MM.1S (cell line): ENCODE data around the gene SNX6.
"Not testable (repeated sequence)": the region's sequence is repeated elsewhere in the genome, so short reads cannot be mapped to it uniquely, and the experiment has no call there.

Source experiments
- DNase-seq: peaks from one replicate; pipeline ENCODE4 v3.0.0-alpha.2; 2015
- H2AFZ ChIP-seq: fragments of 300-600 bp; sonication (generic); 2 replicates; pipeline ENCODE4 v1.6.0; 2016; ENCODE audit warnings: antibody characterized with exemption, low read length
- H3F3A ChIP-seq: fragments of 300-600 bp; sonication (generic); 2 replicates; pipeline ENCODE4 v1.6.1; 2016; ENCODE audit warnings: mild to moderate bottlenecking, antibody characterized with exemption, low read length, moderate library complexity, mixed read lengths; ENCODE audit not compliant: insufficient read depth
- H3K27ac ChIP-seq: fragments of 300-600 bp; sonication (generic); 2 replicates; pipeline ENCODE4 v1.5.1; 2016; ENCODE audit warnings: mild to moderate bottlenecking, low read length
- H3K27me3 ChIP-seq: fragments of 300-600 bp; sonication (generic); replicated peaks from 2 replicates; pipeline ENCODE4 v1.6.0; 2016; ENCODE audit warnings: low read length; ENCODE audit not compliant: insufficient read depth
- H3K36me3 ChIP-seq: fragments of 300-600 bp; sonication (generic); replicated peaks from 2 replicates; pipeline ENCODE4 v1.6.1; 2016; ENCODE audit warnings: mild to moderate bottlenecking, low read length, mixed read lengths; ENCODE audit not compliant: insufficient read depth
- H3K4me1 ChIP-seq: fragments of 300-600 bp; sonication (generic); 2 replicates; pipeline ENCODE4 v1.6.1; 2016; ENCODE audit warnings: low read length, mixed read lengths
- H3K4me2 ChIP-seq: fragments of 300-600 bp; sonication (generic); 2 replicates; pipeline ENCODE4 v1.6.0; 2016; ENCODE audit warnings: low read depth, low read length
- H3K4me3 ChIP-seq: fragments of 300-600 bp; sonication (generic); 2 replicates; pipeline ENCODE4 v1.5.1; 2016; ENCODE audit warnings: low read length, mixed read lengths
- H3K79me2 ChIP-seq: fragments of 300-600 bp; sonication (generic); 2 replicates; pipeline ENCODE4 v1.6.1; 2016; ENCODE audit warnings: mixed run types, low read length, mixed read lengths
- H3K9ac ChIP-seq: fragments of 300-600 bp; sonication (generic); 2 replicates; pipeline ENCODE4 v1.6.1; 2016; ENCODE audit warnings: low read length, mixed read lengths
- H3K9me2 ChIP-seq: fragments of 300-600 bp; sonication (generic); replicated peaks from 2 replicates; pipeline ENCODE4 v1.6.1; 2016; ENCODE audit warnings: mild to moderate bottlenecking, low read length, mixed read lengths; ENCODE audit not compliant: insufficient read depth
- H3K9me3 ChIP-seq: fragments of 300-600 bp; sonication (generic); replicated peaks from 2 replicates; pipeline ENCODE4 v1.6.1; 2016; ENCODE audit warnings: mild to moderate bottlenecking, low read length, mixed read lengths; ENCODE audit not compliant: insufficient read depth
- H4K20me1 ChIP-seq: fragments of 300-600 bp; sonication (generic); 2 replicates; pipeline ENCODE4 v1.6.1; 2016; ENCODE audit warnings: mild to moderate bottlenecking, low read length, moderate library complexity, mixed read lengths; ENCODE audit not compliant: insufficient read depth
- EZH2 ChIP-seq: fragments of 300-600 bp; sonication (generic); optimal IDR thresholded peaks from 2 replicates; pipeline ENCODE3; 2017; ENCODE audit warnings: low read depth, mild to moderate bottlenecking, antibody characterized with exemption, low read length, mixed read lengths
- EZH2phosphoT487 ChIP-seq: fragments of 300-600 bp; sonication (generic); IDR thresholded peaks from 2 replicates; pipeline ENCODE4 v1.6.1; 2018; ENCODE audit warnings: antibody characterized with exemption, low read length
- TF ChIP-seq, protein P1 (sequence below): fragments of 300-600 bp; sonication (generic); IDR thresholded peaks from 2 replicates; pipeline ENCODE4 v1.5.1; 2016; ENCODE audit warnings: antibody characterized with exemption, low read length, mixed read lengths

Gene SNX6

DNA sequence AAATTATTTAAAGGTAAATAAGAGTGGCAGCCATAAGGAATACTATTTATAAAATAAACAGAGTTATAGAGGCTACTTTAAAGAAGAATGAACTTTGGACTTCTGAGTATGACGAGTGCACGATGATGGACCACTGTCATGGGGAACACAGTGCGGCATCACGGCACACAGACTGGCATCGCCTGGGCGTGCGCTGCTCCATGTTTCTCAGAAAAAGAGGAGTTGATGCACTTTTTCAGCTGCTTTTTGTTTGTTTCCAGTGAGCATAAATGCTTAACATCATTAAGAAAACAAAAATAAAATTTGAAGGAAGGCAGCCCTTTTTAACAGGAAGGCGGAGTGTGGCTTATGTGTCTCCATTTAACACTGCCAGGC lies 67.2 kb downstream of the SNX6 start:
- no peaks in the 10 kb centered on the region for H3K79me2 ChIP-seq
- H2AFZ ChIP-seq, result no peak overlapping the region
- no peak overlapping the region for H3K4me2 ChIP-seq
- H3F3A ChIP-seq, result no peaks in the 10 kb centered on the region
- H3K4me1 ChIP-seq, result no peaks in the 10 kb centered on the region
- no peak for DNase-seq
- H3K9ac ChIP-seq, result no peak overlapping the region
- no peaks in the 10 kb centered on the region for H3K36me3 ChIP-seq
- H4K20me1 ChIP-seq, result no peaks in the 10 kb centered on the region
- no peaks in the 10 kb centered on the region for H3K9me3 ChIP-seq
- TF ChIP-seq, protein P1, sequence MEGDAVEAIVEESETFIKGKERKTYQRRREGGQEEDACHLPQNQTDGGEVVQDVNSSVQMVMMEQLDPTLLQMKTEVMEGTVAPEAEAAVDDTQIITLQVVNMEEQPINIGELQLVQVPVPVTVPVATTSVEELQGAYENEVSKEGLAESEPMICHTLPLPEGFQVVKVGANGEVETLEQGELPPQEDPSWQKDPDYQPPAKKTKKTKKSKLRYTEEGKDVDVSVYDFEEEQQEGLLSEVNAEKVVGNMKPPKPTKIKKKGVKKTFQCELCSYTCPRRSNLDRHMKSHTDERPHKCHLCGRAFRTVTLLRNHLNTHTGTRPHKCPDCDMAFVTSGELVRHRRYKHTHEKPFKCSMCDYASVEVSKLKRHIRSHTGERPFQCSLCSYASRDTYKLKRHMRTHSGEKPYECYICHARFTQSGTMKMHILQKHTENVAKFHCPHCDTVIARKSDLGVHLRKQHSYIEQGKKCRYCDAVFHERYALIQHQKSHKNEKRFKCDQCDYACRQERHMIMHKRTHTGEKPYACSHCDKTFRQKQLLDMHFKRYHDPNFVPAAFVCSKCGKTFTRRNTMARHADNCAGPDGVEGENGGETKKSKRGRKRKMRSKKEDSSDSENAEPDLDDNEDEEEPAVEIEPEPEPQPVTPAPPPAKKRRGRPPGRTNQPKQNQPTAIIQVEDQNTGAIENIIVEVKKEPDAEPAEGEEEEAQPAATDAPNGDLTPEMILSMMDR, result no peak
- no peak for TF ChIP-seq EZH2
- no peak for TF ChIP-seq EZH2phosphoT487
- H3K27me3 ChIP-seq, result no peaks in the 10 kb centered on the region
- no peak overlapping the region for H3K4me3 ChIP-seq
- no peaks in the 10 kb centered on the region for H3K9me2 ChIP-seq
- no peak overlapping the region for H3K27ac ChIP-seq

DNA sequence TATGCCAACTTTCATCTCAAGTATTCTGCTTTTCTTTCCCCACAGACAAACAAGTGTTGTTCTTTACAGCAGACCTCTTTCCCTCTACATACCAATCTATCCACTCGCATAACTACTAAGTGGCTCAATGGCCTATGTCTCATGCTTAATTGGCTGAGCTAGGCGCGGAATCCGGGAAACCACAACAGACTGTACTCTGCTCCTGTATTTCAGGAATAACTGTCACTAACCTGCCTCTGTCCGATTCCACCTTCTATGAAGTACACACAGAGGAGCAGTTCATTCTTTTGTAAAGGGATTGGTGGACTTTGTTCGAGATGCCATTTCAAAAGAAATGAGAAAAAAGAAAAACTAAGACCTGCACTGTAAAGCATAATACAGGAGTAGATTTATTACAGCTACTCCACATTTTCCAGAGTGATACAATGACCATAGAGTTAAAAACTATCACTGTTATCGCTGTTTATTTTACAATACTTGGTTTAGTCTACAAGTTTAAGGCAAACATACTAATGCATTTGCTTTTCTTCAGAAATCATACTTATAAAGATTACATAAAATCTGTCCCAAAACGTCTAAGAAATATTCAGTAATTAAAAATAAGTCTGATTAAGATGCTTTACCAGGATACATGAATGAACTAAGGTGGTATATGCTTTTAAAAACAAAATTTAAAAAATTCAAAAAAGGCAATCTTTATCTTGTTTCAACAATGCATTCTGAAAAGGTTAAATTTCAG lies 67.7 kb downstream of the SNX6 start:
- not testable (repeated sequence) for H3K27ac ChIP-seq, H3K9ac ChIP-seq, DNase-seq

DNA sequence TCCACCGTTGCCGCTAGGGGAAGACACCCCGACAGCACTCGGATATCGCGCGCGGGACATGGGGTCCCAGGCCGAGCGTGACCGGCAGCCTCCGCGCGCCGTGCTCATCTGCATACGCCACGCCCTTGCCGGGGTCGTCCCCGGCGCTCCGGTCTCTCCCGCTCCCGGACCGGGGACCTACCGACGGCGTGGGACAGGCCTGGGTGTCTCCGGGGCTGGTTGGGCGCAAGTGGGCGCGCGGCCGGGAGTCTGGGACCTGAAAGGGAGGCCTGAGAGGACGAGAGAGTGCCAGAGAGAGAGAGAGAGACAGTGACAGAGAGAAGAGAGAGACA lies 73.5 kb downstream of the SNX6 start:
- H3K4me1 ChIP-seq, H3K9ac ChIP-seq, H3K79me2 ChIP-seq, H3K4me2 ChIP-seq, H3K4me3 ChIP-seq, H3K9me3 ChIP-seq, H3K9me2 ChIP-seq, H3K27me3 ChIP-seq, DNase-seq, H3K27ac ChIP-seq, H2AFZ ChIP-seq, H4K20me1 ChIP-seq, H3K36me3 ChIP-seq: not testable (repeated sequence)
- H3F3A ChIP-seq, result peaks cover 11% of the 10 kb centered on the region

More for the DNA sequence above, 67.7 kb downstream of the SNX6 start:
- H3K9me2 ChIP-seq, H3K36me3 ChIP-seq, H3K4me1 ChIP-seq, H4K20me1 ChIP-seq, H3K79me2 ChIP-seq, H3K4me2 ChIP-seq, H3K27me3 ChIP-seq, H3F3A ChIP-seq, H3K4me3 ChIP-seq, H3K9me3 ChIP-seq, H2AFZ ChIP-seq: not testable (repeated sequence)

DNA sequence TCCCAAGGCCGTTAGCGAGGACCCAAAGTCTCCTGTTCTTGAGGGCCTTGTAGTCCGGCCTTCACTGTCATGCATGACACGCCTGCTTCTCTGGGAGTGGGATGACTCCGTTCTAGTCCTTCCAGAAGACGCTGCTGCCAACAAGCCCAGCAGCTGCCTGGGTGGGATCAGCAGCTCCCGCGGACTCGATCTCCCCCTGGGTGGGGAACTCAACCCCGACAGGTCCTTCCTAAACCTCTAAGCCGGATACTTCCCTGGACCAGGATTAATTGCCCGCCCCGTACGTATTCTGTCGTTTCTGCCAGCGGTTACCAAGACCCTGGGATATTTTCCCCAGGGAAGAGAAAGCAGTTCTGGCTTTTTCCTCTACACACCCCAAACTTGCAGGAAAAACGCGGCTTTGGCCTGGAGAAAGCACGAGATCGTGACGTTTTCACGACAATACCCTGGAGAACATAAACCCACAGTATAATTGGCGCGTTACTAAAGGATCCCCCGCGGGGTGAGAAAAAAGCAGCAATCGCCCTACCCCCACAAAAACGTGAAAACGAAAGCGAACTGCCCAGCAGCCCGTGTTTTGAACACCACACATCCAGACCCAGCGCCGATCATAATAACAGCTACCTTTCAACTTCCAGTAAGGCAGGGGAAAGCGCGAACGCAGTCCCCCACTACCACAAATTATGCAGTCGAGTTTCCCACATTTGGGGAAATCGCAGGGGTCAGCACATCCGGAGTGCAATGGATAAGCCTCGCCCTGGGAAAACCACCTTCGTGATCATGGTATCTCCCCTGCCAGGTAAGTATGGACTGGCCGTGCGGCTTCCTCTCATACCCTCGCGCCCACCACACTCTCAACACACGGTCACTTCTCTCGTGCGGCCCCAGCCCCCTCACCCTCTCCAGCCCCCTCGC lies 74.1 kb downstream of the SNX6 start:
- H3K27ac ChIP-seq, H3K9me2 ChIP-seq: not testable (repeated sequence)

More for the DNA sequence above, 74.1 kb downstream of the SNX6 start:
- H3K9ac ChIP-seq, H3K36me3 ChIP-seq, H4K20me1 ChIP-seq, H2AFZ ChIP-seq, H3K9me3 ChIP-seq, H3K27me3 ChIP-seq, H3K4me1 ChIP-seq, DNase-seq, H3K4me2 ChIP-seq, H3K79me2 ChIP-seq, H3K4me3 ChIP-seq: not testable (repeated sequence)
- H3F3A ChIP-seq, result peaks cover 11% of the 10 kb centered on the region
